HG03039 (cell line): ENCODE measurements around the gene ZNF69.
A peak's percentile ranks its signal among the peaks of the same experiment; 100 is the strongest.
"Not testable (repeated sequence)": the region's sequence is repeated elsewhere in the genome, so short reads cannot be mapped to it uniquely, and the experiment has no call there.

Source experiments
- ATAC-seq: cut with Tn5 transposase; IDR thresholded peaks from one replicate; pipeline ENCODE4 v1.9.1; 2021; ENCODE audit warnings: mild to moderate bottlenecking, moderate library complexity; ENCODE audit not compliant: unreplicated experiment

Gene ZNF69

DNA sequence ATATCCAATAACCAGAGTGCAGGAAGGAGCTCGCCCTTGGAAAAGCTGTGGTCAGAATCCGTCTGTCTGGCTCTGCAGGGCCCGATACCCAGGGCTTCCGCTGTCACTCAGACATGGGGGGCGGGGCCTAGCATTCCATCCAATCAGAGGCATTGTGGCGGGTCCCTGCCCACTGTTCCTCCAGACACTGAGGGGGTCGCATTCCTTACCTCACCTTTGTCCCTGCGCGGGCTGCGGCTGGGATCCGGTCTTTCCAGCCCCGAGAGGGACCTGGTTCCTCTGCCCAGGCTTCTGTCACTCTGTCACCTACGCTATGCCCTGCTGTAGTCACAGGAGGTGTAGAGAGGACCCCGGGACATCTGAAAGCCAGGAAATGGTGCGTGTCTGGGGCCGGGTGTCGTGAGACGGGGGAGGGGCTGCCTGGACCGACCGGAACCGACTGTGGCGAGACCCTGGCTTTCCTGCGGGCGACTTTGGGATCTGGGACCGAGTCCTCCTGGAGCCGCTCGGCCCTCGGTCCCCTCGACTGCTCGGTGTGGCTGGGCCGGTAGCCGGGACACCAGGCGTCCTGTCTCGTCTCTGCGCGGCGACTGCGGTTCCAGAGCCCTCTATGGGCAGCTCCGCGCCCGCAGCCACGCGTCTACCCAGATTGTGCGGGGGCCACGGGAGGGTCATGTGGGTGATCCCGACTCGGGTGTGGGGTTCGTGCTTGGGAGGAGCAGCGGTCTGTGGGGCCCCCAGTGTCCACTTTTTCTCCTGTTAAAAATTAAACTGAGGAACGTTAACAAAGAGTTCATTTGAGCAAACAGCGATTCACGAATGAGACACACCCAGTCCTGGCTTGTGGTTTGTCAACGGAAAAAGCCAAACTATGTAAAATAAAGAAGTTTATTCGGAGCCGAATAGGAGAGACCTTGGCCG, at the start of gene ZNF69:
TSS of gene ZNF69 (plus strand) at position 172 of the 921 bp plus-strand sequence. CDS start at position 314, 142 bp downstream.
- no peak for ATAC-seq

DNA sequence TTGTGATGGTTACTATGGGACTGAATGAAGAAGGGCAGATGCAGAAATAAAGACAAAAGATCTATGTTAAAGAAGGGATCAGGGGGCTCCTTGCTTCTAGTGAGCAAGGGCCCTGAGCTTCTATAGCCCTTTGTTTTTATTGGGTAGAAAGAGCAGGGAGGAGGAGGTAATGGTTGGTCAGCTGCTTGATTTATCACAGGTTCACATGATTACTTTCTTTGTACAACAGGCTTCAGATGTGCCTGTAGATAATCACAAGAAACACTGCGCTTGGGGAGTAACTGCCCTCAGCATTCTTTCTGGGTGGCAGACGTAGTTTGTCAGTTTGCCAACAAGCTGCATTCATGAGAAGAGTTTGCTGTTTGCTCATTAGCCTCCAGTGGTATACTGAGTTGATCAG, 43.9 kb upstream of the ZNF69 start:
- ATAC-seq = no peak

DNA sequence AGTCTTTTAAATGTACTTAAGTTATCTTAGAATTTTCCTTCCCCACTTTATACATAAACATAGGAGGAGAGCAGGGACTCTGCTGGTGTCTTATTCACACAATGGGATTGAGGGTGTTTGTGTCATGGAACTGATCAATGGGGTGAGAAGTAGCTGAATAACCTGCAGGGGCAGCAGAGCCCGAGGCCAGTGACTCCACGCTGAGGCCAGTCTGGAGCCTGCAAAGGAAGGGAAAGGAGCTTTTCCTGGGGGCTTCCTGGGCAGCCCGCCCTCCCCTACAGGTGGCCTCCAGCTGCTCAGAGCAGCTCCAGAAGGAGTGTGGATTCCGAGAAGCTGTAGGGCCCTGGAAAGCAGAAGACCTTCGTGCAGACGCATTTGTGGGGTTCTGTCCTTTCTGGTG, 40.0 kb upstream of the ZNF69 start:
- not testable (repeated sequence) for ATAC-seq

DNA sequence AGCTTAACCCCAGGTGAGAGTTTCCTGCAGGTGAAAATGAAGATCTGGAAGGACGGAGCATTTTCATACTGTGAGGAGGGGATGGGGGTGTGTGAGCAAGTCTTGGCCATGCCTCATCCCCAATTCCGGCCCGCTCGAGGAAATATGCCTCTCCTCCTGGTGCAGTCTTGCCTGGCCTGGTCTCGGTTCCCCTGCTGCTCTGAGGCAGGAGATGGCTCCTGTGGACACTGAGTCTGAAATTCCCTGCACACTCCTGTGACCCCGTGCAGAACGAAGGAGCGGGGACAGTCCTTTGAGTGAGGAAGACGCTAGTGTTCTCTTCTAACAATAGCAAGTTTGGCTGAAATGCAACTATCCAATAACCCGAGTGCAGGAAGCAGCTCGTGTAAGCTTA, 39.4 kb upstream of the ZNF69 start:
- ATAC-seq = no peak

DNA sequence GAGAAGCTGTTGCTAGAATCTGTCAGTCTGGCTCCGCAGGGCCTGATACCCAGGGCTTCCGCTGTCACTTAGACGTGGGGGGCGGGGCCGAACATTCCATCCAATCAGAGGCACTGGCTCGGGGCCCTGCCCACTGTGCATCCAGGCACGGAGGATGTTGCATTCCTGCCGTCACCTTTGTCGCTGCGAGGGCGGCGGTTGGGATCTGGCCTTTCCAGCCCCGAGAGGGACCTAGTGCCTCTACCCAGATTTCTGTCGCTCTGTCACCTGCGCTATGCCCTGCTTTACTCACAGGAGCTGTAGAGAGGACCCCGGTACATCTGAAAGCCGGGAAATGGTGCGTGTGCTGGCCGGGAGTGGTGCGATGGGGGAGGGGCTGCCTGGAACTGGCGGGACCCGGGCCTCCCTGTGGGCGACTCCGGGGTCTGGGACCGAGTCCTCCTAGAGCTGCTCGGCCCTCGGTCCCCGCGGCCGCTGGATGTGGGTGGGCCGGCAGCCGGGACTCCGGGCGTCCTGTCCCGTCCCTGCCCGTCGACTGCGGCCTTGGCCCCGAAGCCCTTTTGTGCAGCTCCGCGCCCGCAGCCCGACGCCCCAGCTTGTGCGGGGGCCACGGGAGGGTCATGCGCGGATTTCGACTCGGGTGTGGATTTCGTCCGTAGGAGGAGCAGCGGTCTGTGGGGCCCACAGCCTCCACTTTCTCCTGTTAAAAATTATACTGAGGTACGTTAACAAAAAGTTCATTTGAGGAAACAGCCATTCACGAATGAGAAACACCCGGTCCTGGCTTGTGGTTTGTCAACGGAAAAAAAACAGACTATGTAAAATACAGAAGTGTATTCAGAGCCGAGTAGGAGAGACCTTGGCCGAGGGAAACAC, 38.8 kb upstream of the ZNF69 start, which contains the start of gene ZNF439:
TSS of gene ZNF439 (plus strand) at position 133 of the 876 bp plus-strand sequence. CDS start at position 275, 142 bp downstream.
- ATAC-seq = peak; percentile 57

DNA sequence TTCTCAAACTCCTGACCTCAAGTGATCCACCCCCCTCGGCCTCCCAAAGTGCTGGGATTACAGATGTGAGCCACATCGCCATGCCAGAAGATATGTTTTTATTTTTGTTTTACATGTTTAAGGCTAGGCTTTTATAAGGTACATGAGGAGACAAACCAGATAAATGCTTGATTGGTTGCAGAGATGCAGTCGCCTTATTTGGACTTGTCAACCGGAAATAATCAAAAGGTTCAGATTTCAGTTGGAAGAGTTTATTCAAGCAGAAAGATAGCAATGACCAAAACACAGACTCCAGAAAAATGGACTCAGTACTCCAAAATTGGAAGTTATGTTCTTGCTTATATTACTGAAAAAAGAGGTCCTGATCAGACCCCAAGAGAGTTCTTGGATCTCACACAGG, 37.3 kb upstream of the ZNF69 start:
- not testable (repeated sequence) for ATAC-seq

DNA sequence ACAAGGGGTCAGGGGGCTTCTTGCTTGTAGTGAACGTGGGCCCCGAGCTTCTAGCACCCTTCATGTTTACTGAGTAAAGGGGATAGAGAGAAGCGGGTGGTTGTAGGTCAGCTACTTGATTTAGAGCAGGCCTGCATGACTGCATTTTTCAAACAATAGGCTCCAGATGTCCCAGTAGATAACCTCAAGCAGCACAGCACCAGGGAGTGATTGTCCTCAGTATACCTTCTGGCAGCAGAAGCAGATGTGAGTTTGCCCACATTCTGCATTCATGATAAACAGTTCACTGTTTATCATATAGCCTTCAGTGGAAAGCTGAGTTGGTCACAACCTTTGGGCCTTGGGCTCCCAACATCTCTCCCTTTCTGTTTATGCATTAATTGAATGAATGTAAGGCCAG, 34.2 kb upstream of the ZNF69 start:
- ATAC-seq = no peak

DNA sequence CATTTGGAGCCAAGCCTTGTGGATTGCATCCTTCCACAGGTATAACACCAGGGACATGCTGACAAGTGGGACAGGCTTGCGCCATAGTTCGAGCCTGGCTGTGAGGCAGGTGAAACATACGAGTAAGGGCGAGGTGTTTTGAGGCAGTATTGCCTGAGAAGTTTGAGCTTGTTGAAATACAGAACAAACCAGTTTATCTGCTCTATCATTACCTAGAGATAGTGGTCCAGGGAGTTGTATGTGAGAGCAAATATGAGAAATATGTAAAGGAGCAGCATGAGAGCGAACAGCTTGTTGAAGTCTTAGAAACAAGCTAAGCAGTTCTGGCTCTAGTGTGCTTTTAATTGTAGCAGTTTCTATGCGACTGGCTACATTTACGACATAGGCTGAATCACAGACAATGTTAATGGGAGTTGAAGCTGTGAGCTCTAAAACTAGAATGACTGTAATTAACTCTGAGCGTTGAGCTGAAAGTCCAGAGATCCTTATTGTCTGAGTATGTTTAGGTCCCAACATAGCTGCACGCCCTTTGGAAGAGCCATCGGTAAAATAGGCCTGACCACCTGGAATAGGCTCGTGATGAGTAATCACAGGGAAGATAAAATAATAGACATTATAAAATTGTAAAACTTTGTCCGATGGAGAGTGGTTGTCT, 30.9 kb upstream of the ZNF69 start:
- no peak for ATAC-seq

DNA sequence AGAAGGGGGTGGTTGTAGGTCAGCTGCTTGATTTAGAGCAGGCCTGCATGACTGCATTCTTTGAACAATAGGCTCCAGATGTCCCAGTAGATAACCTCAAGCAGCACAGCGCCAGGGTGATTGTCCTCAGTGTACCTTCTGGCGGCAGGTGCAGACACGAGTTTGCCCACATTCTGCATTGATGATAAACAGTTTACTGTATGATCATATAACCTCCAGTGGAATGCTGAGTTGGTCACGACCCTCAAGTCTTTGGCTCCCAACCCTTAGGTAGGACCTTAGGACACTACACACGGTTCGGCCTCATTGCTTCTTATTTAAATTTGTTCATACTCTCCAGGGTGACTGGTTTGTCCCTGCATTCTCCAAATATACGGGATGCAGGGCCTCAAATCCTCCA, 26.9 kb upstream of the ZNF69 start:
- ATAC-seq = no peak

DNA sequence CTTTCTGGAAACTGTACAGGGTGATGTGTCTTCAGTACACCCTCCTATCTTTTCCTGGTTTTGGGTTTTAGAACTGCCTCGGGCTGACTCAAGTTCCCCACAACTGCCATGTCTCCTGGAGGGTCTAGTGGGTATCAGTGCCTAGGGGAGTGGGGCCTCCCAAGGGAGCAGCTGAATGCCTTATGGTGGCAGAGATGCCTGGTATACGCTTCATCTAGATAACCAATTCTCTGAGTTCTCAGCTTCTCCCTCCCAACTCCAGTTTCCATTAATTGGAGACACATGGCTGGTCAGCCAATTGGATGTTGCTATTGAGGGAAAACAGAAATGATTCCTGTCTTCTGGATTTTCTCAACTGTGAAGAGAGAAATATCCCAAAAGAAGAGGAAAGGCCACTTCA, 26.3 kb upstream of the ZNF69 start:
- no peak for ATAC-seq

DNA sequence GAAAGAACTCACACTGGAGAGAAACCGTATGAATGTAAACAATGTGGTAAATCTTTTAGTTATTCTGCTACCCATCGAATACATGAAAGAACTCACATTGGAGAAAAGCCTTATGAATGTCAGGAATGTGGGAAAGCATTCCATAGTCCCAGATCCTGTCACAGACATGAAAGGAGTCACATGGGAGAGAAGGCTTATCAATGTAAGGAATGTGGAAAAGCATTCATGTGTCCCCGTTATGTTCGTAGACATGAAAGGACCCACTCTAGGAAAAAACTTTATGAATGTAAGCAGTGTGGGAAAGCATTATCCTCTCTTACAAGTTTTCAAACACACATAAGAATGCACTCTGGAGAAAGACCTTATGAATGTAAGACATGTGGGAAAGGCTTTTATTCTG, 19.8 kb upstream of the ZNF69 start:
- ATAC-seq = not testable (repeated sequence)

DNA sequence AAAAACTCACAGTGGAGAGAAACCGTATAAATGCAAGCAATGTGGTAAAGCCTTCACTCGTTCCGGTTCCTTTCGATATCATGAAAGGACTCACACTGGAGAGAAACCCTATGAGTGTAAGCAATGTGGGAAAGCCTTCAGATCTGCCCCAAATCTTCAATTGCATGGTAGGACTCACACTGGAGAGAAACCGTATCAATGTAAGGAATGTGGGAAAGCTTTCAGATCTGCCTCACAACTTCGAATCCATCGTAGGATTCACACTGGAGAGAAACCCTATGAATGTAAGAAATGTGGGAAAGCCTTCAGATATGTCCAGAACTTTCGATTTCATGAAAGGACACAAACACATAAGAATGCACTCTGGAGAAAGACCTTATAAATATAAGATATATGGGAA, 19.4 kb upstream of the ZNF69 start:
- no peak for ATAC-seq

DNA sequence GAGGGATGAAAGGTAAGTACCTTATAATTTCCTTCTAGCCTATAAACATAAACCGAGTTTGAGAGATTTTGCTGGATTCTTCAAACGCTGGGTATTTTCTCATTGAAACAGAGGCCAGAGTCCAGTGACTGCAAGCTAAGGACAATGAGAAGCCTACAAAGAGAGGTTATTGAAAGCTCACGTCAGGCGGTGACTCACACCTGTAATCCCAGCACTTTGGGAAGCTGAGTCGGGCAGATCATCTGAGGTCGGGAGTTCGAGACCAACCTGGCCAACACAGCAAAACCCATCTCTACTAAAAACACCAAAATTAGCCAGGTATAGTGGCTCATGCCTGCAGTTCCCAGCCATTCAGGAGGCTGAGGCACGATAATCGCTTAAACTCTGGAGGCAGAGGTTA, 15.0 kb upstream of the ZNF69 start:
- ATAC-seq = no peak

DNA sequence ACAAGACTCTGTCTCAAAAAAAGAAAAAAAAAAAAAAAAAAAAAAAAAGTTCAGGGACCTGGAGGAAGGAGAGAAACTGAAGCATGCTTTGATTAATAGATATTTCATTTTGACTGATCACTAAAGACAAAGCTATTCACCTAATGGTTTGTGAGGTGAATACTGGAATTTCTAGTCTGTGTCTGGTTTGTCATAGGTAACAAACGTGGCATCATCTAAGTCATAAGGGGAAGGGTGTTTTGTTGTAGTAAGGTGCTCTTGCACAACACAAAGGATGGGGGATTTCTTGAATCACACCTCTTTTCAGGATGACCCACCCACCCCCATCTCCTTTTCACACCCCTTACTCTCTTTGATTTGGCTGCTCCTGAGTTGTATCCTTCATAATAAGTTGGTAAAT, 13.8 kb upstream of the ZNF69 start:
- no peak for ATAC-seq

DNA sequence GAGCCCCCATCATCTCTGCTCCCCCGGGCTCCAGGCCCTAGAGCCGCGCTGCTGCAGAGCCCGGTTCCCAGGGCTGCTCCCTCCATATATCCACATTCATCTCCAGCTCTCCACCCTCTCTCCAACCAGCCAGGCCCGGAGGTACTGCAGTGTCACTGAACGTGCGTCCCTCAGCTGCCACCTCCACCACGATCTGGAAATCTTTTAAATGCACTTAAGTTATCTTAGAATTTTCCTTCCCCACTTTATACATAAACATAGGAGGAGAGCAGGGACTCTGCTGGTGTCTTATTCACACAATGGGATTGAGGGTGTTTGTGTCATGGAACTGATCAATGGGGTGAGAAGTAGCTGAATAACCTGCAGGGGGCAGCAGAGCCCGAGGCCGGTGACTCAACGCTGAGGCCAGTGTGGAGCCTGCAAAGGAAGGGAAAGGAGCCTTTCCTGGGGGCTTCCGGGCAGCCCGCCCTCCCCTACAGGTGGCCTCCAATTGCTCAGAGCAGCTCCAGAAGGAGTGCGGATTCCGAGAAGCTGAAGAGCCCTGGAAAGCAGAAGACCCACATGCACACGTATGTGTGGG, 7.8 kb upstream of the ZNF69 start:
- ATAC-seq = not testable (repeated sequence)

DNA sequence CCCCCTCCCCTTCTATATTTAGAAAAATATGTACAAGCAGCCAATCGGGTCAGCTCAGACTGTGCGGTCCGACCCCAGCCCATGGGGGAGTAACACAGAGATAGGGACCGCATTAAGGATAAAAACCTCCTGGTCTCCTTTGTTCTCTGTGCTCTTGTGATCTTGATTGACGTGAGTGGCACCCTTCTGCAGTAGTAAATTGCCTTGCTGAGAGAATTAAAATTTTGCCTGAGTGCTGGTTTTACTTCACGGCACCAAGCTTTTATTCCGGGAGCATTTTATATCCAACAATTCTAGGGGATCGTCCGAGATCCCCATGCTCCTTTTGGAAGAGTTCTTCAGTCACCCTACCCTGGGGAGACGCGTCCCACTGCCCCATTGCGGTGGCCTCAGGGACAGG, 7.0 kb upstream of the ZNF69 start:
- ATAC-seq = no peak

DNA sequence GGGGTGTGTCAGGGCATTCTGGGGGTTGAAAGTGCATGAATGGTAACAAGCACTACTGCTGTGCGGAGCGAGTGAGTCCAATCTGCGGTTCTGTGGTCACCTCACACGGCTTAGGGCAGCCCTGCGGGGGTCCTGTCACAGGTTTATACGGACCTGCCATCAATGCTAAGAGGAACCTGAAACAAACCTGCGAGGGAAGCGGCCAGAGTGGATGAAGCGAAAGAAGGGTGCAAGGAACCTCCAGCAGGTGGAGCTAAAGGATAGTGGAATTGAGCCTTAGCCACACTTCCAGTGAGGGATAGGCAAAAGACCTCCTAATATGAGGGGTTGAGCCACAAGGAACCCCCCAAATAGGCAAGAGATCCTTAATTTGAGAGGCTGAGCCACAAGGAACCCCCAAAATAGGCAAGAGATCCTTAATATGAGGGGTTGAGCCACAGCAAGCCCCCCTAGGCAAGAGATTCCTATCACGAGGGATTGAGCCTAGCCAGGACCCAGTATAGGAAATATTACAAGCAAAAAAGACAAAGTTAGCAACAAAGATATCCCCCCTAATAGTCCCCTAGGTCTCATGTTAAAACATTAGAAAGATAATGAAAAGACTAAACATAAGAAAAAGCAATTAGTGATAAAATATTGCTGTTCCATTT, 6.3 kb upstream of the ZNF69 start:
- ATAC-seq = no peak

DNA sequence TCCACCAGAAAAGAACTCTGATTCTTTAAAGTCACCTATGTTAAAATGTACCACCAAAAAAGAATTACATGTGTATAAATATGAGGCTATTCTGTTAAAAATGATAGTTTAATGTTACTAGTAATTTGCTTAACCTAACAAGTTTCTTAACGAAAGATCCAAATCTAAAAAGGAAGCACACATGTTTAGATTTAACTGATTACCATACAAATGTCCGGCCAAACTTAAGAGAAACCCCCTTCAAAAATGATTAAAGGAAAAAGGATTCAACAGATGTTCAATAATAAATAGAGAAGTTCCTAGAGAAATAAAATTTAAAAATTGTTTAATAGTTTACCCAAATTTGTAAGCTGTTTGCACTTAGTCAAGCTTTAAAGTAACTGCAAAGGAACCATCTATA, 5.0 kb upstream of the ZNF69 start:
- no peak for ATAC-seq

DNA sequence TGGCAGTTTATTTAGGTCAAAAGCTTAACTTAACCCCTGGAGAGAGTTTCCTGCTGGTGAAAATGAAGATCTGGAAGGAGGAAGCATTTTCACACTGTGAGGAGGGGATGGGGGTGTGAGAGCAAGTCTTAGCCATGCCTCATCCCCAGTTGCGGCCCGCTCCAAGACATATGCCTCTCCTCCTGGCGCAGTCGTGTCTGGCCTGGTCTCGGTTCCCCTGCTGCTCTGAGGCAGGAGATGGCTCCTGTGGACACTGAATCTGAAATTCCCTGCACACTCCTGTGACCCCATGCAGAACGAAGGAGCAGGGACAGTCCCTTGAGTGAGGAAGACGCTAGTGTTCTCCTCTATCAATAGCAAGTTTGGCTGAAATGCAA, 360 bp upstream of the ZNF69 start:
- ATAC-seq = no peak

DNA sequence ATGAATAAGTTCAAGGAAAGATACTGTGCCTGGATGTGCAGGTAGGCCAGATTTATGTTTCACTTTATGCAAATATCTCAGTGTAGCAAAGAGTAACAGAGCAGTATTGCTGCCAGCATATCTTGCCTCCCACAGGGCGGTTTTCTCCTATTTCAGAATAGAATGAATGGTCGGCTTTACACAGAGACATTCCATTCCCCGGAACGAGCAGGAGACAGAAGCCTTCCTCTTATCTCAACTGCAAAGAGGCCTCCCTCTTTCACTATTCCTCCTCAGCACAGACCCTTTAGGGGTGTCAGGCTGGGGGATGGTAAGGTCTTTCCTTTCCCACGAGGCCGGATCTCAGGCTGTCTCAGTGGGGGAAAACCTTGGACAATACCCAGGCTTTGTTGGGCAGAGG, 2.3 kb downstream of the ZNF69 start:
- ATAC-seq = not testable (repeated sequence)
